CD4-positive, alpha-beta T cell (primary cell): ENCODE measurements around the gene KCTD14. TPM values are rescaled to one million over a fixed set of nuclear protein-coding genes. Genes with fewer than 3 reads are reported as not detected.
"Not testable (repeated sequence)": the region's sequence is repeated elsewhere in the genome, so short reads cannot be mapped to it uniquely, and the experiment has no call there.

Experiments used
- ATAC-seq: fragments of 200-7000 bp; cut with Tn5 transposase; one replicate; pipeline ENCODE4 v1.10.0; 2022; ENCODE audit warnings: mild to moderate bottlenecking; ENCODE audit not compliant: poor library complexity
- CTCF ChIA-PET: fragments of 350-600 bp; sonication (Branson Sonifier 250); formaldehyde crosslinking; loops from one replicate; lab custom pipeline; 2021; ENCODE audit warnings: antibody characterized with exemption, inconsistent platforms; lab: Charles Lee
- POLR2A ChIA-PET: fragments of 350-600 bp; sonication (Branson Sonifier 250); formaldehyde crosslinking; loops from one replicate; lab custom pipeline; 2021; ENCODE audit warnings: antibody characterized with exemption, inconsistent platforms; lab: Charles Lee
- DNase-seq, 14 experiments: peaks; one replicate each; pipeline ENCODE4 v3.0.0-alpha.2; 2013 to 2020; ENCODE audit warnings: mixed read lengths in 2 of 14
- H3K27ac ChIP-seq, 2 donors: one replicate each; pipeline versions ENCODE4 v1.5.1 to v1.7.0; 2013; ENCODE audit warnings: low read length in 2 of 2, low read depth in 1 of 2, mild to moderate bottlenecking in 1 of 2
- H3K27me3 ChIP-seq, 2 experiments: 1 replicate in 1 of 2; 2 replicates in 1 of 2; pipeline versions ENCODE4 v1.6.1 to v1.7.0; 2013; ENCODE audit warnings: low read length in 2 of 2, control low read depth in 1 of 2, mild to moderate bottlenecking in 1 of 2, moderate library complexity in 1 of 2; ENCODE audit not compliant: insufficient read depth in 2 of 2, control insufficient read depth in 1 of 2
- H3K36me3 ChIP-seq: one replicate; pipeline ENCODE4 v1.6.1; 2013; ENCODE audit warnings: low read length, control low read depth; ENCODE audit not compliant: insufficient read depth
- H3K4me1 ChIP-seq: one replicate; pipeline ENCODE4 v1.6.1; 2013; ENCODE audit warnings: low read length, control low read depth; ENCODE audit not compliant: insufficient read depth
- H3K4me3 ChIP-seq: one replicate; pipeline ENCODE4 v1.5.1; 2013; ENCODE audit warnings: mild to moderate bottlenecking, low read length, moderate library complexity
- H3K9me3 ChIP-seq, 2 experiments: 1 replicate in 1 of 2; 2 replicates in 1 of 2; pipeline versions ENCODE4 v1.6.1 to v1.7.0; 2013; ENCODE audit warnings: low read length in 2 of 2, mild to moderate bottlenecking in 2 of 2, control low read depth in 1 of 2, moderate library complexity in 1 of 2; ENCODE audit not compliant: control insufficient read depth in 1 of 2, insufficient read depth in 1 of 2
- H3K27ac Mint-ChIP-seq: one replicate; pipeline ENCODE4 v1.8.0; 2020; ENCODE audit warnings: mixed read lengths
- H3K27me3 Mint-ChIP-seq: one replicate; pipeline ENCODE4 v1.8.0; 2021; ENCODE audit warnings: mixed read lengths
- H3K36me3 Mint-ChIP-seq: one replicate; pipeline ENCODE4 v1.8.0; 2021; ENCODE audit warnings: low read depth, mixed read lengths
- H3K4me1 Mint-ChIP-seq: one replicate; pipeline ENCODE4 v1.8.0; 2021; ENCODE audit warnings: low read depth, mixed read lengths
- H3K4me3 Mint-ChIP-seq: one replicate; pipeline ENCODE4 v1.8.0; 2020; ENCODE audit warnings: mild to moderate bottlenecking, mixed read lengths
- H3K9me3 Mint-ChIP-seq: one replicate; pipeline ENCODE4 v1.8.0; 2020; ENCODE audit warnings: mixed read lengths
- CTCF ChIP-seq: fragments of 200-600 bp; IDR thresholded peaks from one replicate; pipeline ENCODE4 v1.8.0; 2022; ENCODE audit warnings: antibody characterized with exemption, mild to moderate bottlenecking
- intact Hi-C, 2 experiments: fragments of 100-400 bp; cut with DNase I in 1 of 2; cut with micrococcal nuclease in 1 of 2; formaldehyde crosslinking; loops; one replicate each; pipeline versions ENCODE4 v1.15.1 to v1.9.0; 2023 to 2025; cut with DNase I, micrococcal nuclease
- total RNA-seq, 174 experiments: library from RNA in 2 of 174; stranded (reverse) in 2 of 174; gene quantifications; one replicate each; pipeline ENCODE4 v1.2.3 and lab custom pipeline; 2021 to 2026

The KCTD14 gene
- total RNA-seq, 2 experiments from 2014 or later = 0.34 TPM; not detected in 1

GRCh38 chr11:77990981-77991380, 32.1 kb downstream of the KCTD14 start:
- ChIA-PET POLR2A (no interaction called here), CTCF (no interaction called here)
- Histone ChIP-seq H3K9me3 (no peaks in the 10 kb centered on the region), H3K4me1 (peaks cover 21% of the 10 kb centered on the region), H3K4me3 (no peak overlapping the region), H3K27me3 (no peaks in the 10 kb centered on the region), H3K36me3 (peaks cover 44% of the 10 kb centered on the region), H3K27ac (no peak overlapping the region)
- no peak for ATAC-seq
- Mint-ChIP-seq H3K27me3 (no peaks in the 10 kb centered on the region), H3K9me3 (no peaks in the 10 kb centered on the region), H3K27ac (no peak overlapping the region), H3K4me3 (no peak overlapping the region), H3K4me1 (peaks cover 52% of the 10 kb centered on the region), H3K36me3 (peaks cover 48% of the 10 kb centered on the region)
- TF ChIP-seq CTCF = no peak
- no peak for DNase-seq
- intact Hi-C loops = loop anchor here in 1 of 2 experiments (5.0 to 10.0 kb wide), 2 partner anchors 354 to 1606 kb away; partner anchors contain the start of genes CLNS1A, GVQW3 and THAP12

DNA sequence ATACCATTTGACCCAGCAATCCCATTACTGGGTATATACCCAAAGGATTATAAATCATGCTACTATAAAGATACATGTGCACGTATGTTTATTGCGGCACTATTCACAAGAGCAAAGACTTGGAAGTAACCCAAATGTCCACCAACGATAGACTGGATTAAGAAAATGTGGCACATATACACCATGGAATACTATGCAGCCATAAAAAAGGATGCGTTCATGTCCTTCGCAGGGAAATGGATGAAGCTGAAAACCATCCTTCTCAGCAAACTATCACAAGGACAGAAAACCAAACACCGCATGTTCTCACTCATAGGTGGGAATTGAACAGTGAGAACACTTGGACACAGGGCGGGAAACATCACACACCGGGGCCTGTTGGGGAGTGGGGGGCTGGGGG, 36.6 kb downstream of the KCTD14 start:
- H3K4me3 Mint-ChIP-seq, intact Hi-C loops, H3K27me3 Mint-ChIP-seq, CTCF ChIA-PET, POLR2A ChIA-PET, H3K4me1 ChIP-seq, H3K9me3 Mint-ChIP-seq, DNase-seq, H3K27me3 ChIP-seq, ATAC-seq, H3K27ac ChIP-seq, H3K9me3 ChIP-seq, H3K4me3 ChIP-seq, H3K27ac Mint-ChIP-seq: not testable (repeated sequence)
- peaks cover 81% of the 10 kb centered on the region for H3K36me3 Mint-ChIP-seq
- H3K36me3 ChIP-seq = peaks cover 66% of the 10 kb centered on the region
- peaks cover 36% of the 10 kb centered on the region for H3K4me1 Mint-ChIP-seq

GRCh38 chr11:77981346-77981947, 41.6 kb downstream of the KCTD14 start:
- Mint-ChIP-seq H3K36me3 (peaks cover 89% of the 10 kb centered on the region), H3K4me3 (no peak overlapping the region), H3K27me3 (no peaks in the 10 kb centered on the region), H3K9me3 (no peaks in the 10 kb centered on the region), H3K27ac (no peak overlapping the region), H3K4me1 (peaks cover 21% of the 10 kb centered on the region)
- Histone ChIP-seq H3K4me1 (no peaks in the 10 kb centered on the region), H3K27ac (no peak overlapping the region), H3K27me3 (no peaks in the 10 kb centered on the region), H3K36me3 (peaks cover 64% of the 10 kb centered on the region), H3K9me3 (no peaks in the 10 kb centered on the region), H3K4me3 (no peak overlapping the region)
- POLR2A ChIA-PET = no interaction called here
- intact Hi-C loops = no loop called here
- no peak for DNase-seq
- ATAC-seq = no peak
- no peak for TF ChIP-seq CTCF
- CTCF ChIA-PET = interaction anchor here (0.7 to 0.8 kb wide), 2 partner anchors 11 to 23 kb away, joined by 3 read pairs; no protein-coding TSS in a partner anchor

GRCh38 chr11:77968337-77968736, 54.7 kb downstream of the KCTD14 start:
- no peaks in the 10 kb centered on the region for H3K27me3 ChIP-seq
- intact Hi-C loops = no loop called here
- Mint-ChIP-seq H3K36me3 (peaks cover 64% of the 10 kb centered on the region), H3K9me3 (no peaks in the 10 kb centered on the region), H3K4me1 (no peaks in the 10 kb centered on the region), H3K27ac (no peak overlapping the region), H3K4me3 (no peak overlapping the region), H3K27me3 (no peaks in the 10 kb centered on the region)
- peaks cover 14% of the 10 kb centered on the region for H3K36me3 ChIP-seq
- ATAC-seq (no peak), DNase-seq (no peak)
- H3K4me3 ChIP-seq = no peak overlapping the region
- H3K4me1 ChIP-seq = no peaks in the 10 kb centered on the region
- no peak overlapping the region for H3K27ac ChIP-seq
- no peak for TF ChIP-seq CTCF
- H3K9me3 ChIP-seq = no peaks in the 10 kb centered on the region
- POLR2A ChIA-PET = no interaction called here
- CTCF ChIA-PET = interaction anchor here (0.5 kb wide), 1 partner anchor 604 kb away, joined by 3 read pairs; no protein-coding TSS in a partner anchor
